GM12878 (cell line): ENCODE results near the gene CMSS1. TPM values are rescaled to one million over a fixed set of nuclear protein-coding genes. Genes with fewer than 3 reads are reported as not detected.

Experiments
- CREM ChIP-seq: IDR thresholded peaks from 2 replicates; pipeline ENCODE4 v1.6.1; 2014; ENCODE audit warnings: antibody characterized with exemption, low read depth
- HDAC6 ChIP-seq: fragments of 200-600 bp; sonication (generic); IDR thresholded peaks from one replicate; pipeline ENCODE4 v1.8.0; 2017; ENCODE audit warnings: antibody characterized with exemption; ENCODE audit not compliant: unreplicated experiment
- MEF2B ChIP-seq: fragments of 450-650 bp; IDR thresholded peaks from 2 replicates; pipeline ENCODE4 v1.6.1; 2018; ENCODE audit warnings: mild to moderate bottlenecking, moderate library complexity; ENCODE audit not compliant: partially characterized antibody, poor library complexity, severe bottlenecking
- NR2C1 ChIP-seq: fragments of 450-650 bp; IDR thresholded peaks from 2 replicates; pipeline ENCODE4 v1.6.1; 2017; ENCODE audit warnings: antibody characterized with exemption, mild to moderate bottlenecking, moderate library complexity
- SREBF1 ChIP-seq: IDR thresholded peaks from 2 replicates; pipeline ENCODE4 v1.6.1; 2012; ENCODE audit warnings: mild to moderate bottlenecking, low read length
- ZNF687 ChIP-seq: fragments of 450-650 bp; IDR thresholded peaks from 2 replicates; pipeline ENCODE4 v1.6.1; 2017; ENCODE audit warnings: mild to moderate bottlenecking, moderate library complexity
- polyA plus RNA-seq, 11 experiments: library from polyadenylated mRNA; depleted of rRNA in 4 of 11; unstranded in 6 of 11; stranded (reverse) in 5 of 11; fragments of >200 nt; fragmentation: Nextera tagmentation in 4 of 11; fragmentation: Illumina TruSeq in 1 of 11; extraction: Ambion mirVana in 4 of 11; extraction: Trizol in 1 of 11; gene quantifications; 1 replicate in 1 of 11; 2 replicates in 10 of 11; pipeline versions ENCODE4 v1.2.1 to v1.2.3, GENCODE V29; 2011 to 2016; ENCODE audit warnings: inconsistent platforms in 2 of 11, missing spikeins in 2 of 11, low read depth in 1 of 11
- total RNA-seq, 4 experiments: library from RNA; depleted of rRNA in 3 of 4; stranded (reverse); fragments of >200 nt in 3 of 4; fragmentation: Illumina TruSeq in 1 of 4; extraction: Trizol in 1 of 4; gene quantifications; 2 replicates each; pipeline versions ENCODE4 v1.2.1 to v1.2.3, GENCODE V29; 2013 to 2021

Gene CMSS1
- total and polyA plus RNA-seq, 10 of the 15 experiments (the other 5 are each of a cell fraction or from before 2014, with no cell fraction given): 31.0 to 118 (median 70.1) TPM

GRCh38 chr3:100088735-100089368, 271.2 kb downstream of the CMSS1 start (continued):
- TF ChIP-seq ZNF687: no peak
- no peak for TF ChIP-seq HDAC6
- no peak for TF ChIP-seq NR2C1
- no peak for TF ChIP-seq CREM
- TF ChIP-seq SREBF1: no peak
- TF ChIP-seq MEF2B: no peak
- TF ChIP-seq, all 136 proteins: peak for 0
